ENCODE measurements around the gene TEF.
"Not testable (repeated sequence)": the region's sequence is repeated elsewhere in the genome, so short reads cannot be mapped to it uniquely, and the experiment has no call there.

Gene TEF

DNA sequence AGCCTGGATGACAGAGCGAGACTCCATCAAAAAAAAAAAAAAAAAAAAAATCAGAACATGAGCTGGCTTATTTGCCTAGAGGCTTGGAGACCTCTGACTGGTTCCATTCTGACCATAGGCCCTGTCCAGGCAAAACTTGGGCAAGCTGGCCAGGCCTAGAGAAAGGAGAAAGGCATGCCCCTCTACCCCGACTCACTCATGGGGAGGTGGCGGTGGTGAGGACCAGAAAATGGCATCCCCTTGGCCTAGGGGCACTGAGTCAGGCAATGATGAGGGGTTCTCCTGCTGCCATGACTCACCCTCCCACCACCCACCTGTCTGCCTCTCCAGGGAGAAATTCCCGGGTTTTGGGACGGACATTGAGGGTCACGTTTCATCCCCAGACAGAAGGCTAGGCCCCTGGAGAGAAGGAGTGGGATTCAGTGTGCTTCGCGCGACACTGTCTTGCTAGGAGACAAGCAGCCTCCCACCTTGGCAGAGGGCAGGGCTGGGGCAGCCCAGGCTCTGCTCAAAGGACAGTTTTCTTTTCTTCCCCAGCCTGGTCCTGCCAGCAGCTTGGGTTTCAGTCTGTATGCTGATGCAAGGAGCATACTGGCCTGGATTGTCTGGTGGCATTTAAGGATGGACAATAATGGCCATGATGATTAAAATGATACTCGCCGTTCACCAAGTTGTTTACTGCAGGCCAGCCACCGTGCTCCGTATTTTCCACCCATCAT lies 47.6 kb downstream of the TEF start:
- DNase-seq (ENCODE audit: low read depth), result no peak
- TF ChIP-seq, protein P1, sequence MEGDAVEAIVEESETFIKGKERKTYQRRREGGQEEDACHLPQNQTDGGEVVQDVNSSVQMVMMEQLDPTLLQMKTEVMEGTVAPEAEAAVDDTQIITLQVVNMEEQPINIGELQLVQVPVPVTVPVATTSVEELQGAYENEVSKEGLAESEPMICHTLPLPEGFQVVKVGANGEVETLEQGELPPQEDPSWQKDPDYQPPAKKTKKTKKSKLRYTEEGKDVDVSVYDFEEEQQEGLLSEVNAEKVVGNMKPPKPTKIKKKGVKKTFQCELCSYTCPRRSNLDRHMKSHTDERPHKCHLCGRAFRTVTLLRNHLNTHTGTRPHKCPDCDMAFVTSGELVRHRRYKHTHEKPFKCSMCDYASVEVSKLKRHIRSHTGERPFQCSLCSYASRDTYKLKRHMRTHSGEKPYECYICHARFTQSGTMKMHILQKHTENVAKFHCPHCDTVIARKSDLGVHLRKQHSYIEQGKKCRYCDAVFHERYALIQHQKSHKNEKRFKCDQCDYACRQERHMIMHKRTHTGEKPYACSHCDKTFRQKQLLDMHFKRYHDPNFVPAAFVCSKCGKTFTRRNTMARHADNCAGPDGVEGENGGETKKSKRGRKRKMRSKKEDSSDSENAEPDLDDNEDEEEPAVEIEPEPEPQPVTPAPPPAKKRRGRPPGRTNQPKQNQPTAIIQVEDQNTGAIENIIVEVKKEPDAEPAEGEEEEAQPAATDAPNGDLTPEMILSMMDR (IDR thresholded peaks at IDR 0.05; ENCODE audit: control insufficient read depth, insufficient read depth, low read depth, low read length, missing control alignments), result no peak
- no peak overlapping the region for H3K4me3 ChIP-seq (ENCODE audit: control insufficient read depth, low read depth, low read length)

DNA sequence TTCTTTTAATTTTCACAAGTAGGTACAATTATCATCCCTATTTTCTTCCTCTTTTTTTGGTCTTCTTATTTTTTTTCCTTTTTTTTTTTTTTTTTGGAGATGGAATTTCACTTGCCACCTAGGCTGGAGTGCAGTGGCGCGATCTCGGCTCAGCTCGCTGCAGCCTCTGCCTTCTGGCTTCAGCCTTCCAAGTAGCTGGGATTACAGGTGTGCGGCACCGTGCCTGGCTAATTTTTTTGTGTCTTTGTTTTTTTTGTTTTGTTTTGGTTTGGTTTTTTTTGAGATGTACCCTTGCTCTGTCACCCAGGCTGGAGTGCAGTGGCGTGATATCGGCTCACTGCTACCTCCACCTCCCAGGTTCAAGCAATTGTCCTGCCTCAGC lies 48.2 kb downstream of the TEF start:
- DNase-seq (ENCODE audit: low read depth), result no peak
- TF ChIP-seq, protein P1 (IDR thresholded peaks at IDR 0.05; ENCODE audit: control insufficient read depth, insufficient read depth, low read depth, low read length, missing control alignments), result no peak

DNA sequence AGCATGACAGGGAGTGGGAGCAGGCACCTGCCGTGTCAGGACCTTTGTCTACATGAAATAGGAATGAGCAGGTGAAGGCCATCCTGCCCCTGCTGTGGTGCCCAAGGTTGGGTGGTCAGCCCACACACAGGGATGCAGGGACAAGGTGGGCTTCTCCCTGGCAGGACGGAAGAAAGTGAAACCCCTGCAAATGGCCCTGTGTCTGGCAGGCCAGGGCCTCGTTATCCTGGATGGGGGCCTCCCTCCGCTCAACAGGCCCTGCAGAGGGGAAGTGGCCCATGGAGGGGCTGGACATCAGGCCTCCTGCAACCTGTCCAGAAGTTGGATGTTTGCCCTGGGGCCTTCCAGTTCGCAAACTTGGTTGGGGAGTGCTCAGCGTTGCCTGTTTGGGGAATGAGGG lies 49.9 kb downstream of the TEF start:
- TF ChIP-seq, protein P1 (IDR thresholded peaks at IDR 0.05; ENCODE audit: control insufficient read depth, insufficient read depth, low read depth, low read length, missing control alignments), result no peak
- no peak for DNase-seq (ENCODE audit: low read depth)
- H3K4me3 ChIP-seq (ENCODE audit: control insufficient read depth, low read depth, low read length), result no peak overlapping the region

More for the DNA sequence above, 48.2 kb downstream of the TEF start:
- H3K4me3 ChIP-seq (ENCODE audit: control insufficient read depth, low read depth, low read length), result no peak overlapping the region

DNA sequence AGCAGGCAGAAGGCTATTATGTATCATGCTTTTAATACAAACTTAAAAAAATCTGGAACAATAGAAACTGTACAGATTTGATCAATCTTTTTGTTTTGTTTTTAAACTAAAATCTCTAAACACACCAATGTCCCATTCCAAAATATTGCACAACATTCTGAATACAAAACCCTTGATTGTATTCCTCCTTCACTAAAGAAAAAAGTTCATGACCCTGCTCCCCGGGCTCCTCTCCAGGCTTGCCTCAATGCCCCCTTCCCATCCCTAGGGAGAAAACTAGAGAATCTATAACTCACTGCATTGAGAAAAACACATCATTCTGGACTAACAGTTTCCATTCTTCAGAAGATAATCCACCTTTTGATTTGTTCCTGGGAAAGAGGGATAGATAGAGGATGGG lies 51.7 kb downstream of the TEF start:
- not testable (repeated sequence) for DNase-seq (ENCODE audit: low read depth); H3K4me3 ChIP-seq (ENCODE audit: control insufficient read depth, low read depth, low read length)

DNA sequence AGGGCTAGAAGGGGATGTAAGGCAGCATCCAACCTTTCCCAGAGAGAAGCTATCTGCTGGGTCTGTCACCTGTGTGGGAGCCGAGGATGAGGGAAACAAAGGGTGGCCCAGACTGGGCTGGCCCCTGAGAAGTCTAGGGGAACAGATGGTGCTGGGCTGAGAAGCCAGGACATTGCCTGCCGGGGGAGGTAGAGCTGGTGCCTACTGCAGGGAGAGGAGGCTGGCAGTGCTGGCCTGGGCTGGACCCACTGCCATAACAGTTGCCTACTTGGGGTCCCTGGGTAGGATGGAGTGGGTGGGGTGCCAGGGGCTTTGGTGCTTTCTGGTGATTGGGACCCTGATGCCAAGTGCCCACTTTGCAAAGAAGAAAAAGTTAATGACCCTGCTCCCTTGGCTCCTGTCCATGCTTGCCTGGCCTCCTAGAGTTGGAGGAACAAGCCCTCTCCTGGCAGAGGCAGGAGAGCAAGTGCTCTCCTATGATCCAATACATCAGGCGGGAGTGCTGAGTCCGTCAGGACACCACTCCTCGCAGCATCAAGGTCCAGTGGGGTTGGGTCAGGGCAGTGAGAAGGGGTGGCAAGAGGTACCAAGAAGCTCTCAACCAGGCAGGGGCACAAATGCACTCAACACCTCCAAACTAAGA lies 52.7 kb downstream of the TEF start:
- H3K4me3 ChIP-seq (ENCODE audit: control insufficient read depth, low read depth, low read length); DNase-seq (ENCODE audit: low read depth): not testable (repeated sequence)

DNA sequence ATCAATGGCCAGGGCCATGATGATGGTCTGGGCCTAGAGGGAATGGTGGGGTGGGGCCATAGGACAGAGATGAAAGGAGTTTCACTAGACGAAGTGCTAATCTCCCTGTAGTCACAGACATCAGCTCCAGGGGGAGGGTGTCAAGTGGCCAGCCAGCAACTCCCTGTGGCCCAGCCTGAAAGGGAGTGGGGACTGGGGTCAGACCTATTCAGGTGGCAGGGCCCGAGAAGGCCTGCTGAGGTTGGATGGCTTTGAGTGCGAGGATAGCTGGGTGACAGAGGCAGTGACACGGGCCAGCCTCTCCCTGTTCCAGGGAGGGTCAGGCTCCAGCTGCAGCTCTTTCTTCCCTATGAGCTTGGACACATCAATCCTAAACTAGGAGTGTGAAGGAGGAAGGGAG lies 53.8 kb downstream of the TEF start:
- H3K4me3 ChIP-seq (ENCODE audit: control insufficient read depth, low read depth, low read length), result no peak overlapping the region
- no peak for DNase-seq (ENCODE audit: low read depth)
- TF ChIP-seq, protein P1 (IDR thresholded peaks at IDR 0.05; ENCODE audit: control insufficient read depth, insufficient read depth, low read depth, low read length, missing control alignments), result no peak

DNA sequence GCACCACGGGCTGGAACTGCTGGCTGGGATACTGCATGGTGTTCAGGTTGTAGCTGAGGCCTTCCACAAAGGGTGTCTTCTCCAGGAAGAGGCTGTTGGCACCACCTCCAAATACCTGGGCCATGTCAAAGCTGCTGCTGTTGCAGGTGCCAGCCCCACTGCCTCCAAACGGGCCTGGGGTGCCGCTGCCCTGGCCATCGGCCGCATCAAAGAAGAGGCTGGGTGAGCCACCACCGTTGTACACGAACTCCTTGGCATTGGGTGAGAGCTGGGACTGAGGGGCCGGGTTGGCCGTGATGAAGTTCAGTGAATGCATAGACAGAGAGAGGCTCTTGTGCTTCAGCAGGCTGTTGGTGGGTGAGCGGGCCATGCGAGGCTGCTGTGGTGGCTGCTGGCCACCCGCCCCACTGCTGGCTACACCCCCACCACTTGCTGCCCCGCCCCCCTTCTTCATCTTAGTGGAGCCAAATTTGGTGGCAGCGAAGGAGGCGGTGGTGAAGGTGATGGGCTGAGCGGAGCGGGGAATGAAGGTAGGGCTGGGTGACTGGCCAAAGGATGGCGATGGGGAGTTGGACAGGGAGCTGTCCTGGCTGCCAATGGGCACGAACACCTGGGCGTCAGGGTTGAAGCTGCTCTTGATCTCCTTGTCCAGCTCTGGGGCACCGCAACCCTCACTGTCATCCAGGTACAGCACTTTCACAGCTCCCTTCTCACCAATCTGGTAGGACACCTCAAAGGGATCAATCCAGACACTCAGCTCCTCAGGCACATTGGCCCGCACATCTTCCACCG lies 54.8 kb downstream of the TEF start:
- TF ChIP-seq, protein P1 (IDR thresholded peaks at IDR 0.05; ENCODE audit: control insufficient read depth, insufficient read depth, low read depth, low read length, missing control alignments), result no peak
- no peak for DNase-seq (ENCODE audit: low read depth)

More for the DNA sequence above, 54.8 kb downstream of the TEF start:
- no peak overlapping the region for H3K4me3 ChIP-seq (ENCODE audit: control insufficient read depth, low read depth, low read length)
